GM19099 (cell line): ENCODE data around the gene HRCT1.

ENCODE experiments used
- POLR2A ChIP-seq: IDR thresholded peaks from 3 replicates; pipeline ENCODE4 v1.6.1; 2011; ENCODE audit warnings: low read depth; ENCODE audit not compliant: insufficient read length; ENCODE audit errors: extremely low read depth

The HRCT1 gene

GRCh38 chr9:35872505-35872904, 33.5 kb upstream of the HRCT1 start:
- no peak for TF ChIP-seq POLR2A

- no peak for TF ChIP-seq POLR2A
These were observed 23.6 kb upstream of the HRCT1 start for GRCh38 chr9:35882263-35882848.

- TF ChIP-seq POLR2A = no peak
These were observed 23.0 kb upstream of the HRCT1 start for GRCh38 chr9:35882996-35883395.

DNA sequence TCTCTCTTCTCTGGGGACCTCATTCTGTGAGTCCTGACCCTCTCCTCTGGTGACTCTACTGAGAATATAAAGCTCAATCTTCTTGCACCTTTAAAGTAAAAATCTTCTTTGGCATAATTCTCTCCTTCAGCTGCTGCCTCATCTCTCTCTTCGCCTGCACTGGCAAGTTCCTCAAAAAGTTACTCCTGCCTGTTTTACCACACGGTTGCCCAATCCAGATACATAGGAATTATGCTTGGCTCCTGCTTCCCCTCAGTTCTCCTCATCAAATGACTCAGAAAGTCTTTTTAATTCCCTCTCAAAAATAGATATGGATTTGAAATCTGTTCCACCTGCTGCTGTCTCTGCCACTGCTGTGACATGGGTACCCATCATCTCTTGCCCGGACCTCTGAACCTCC, 14.4 kb upstream of the HRCT1 start:
- no peak for TF ChIP-seq POLR2A

GRCh38 chr9:35892051-35892450, 14.0 kb upstream of the HRCT1 start:
- TF ChIP-seq POLR2A = no peak

DNA sequence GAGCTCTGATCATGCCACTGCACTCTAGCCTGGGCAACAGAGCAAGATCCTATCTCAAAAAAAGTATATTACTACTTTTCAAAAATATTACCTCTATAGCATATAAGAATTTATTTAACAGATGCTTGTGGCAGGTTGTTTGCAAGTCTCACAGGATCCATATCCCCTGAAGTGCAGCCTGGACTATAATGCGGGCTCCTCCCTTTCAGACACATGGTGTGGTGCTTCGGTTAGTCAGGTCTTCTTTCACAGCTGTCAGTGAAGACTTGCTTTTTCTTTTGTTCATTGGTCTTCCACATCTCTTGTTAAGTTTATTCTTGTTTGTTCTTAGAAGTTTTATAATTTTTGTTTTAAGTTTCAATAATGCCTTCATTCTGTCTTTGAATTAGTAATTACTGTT, 9.4 kb upstream of the HRCT1 start:
- TF ChIP-seq POLR2A = no peak

DNA sequence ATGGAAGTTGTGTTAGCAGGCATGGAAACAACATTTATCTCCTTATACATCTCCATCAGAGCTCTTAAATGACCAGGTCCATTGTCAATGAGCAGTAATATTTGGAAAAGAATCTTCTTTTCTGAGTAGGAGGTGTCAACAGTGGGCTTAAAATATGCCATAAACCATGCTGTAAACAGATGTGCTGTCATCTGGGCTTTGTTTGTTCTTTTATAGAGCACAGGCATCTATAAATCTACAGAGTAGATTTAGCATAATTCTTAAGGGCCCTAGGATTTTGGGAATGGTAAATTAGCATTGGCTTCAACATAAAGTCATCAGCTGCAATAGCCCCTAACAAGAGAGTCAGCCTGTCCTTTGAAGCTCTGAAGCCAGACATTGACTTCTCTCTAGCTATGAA, 7.7 kb upstream of the HRCT1 start:
- no peak for TF ChIP-seq POLR2A

GRCh38 chr9:35899021-35899420, 7.0 kb upstream of the HRCT1 start:
- TF ChIP-seq POLR2A = no peak

- TF ChIP-seq POLR2A = no peak
These were observed 3.0 kb upstream of the HRCT1 start for GRCh38 chr9:35903049-35903448.

DNA sequence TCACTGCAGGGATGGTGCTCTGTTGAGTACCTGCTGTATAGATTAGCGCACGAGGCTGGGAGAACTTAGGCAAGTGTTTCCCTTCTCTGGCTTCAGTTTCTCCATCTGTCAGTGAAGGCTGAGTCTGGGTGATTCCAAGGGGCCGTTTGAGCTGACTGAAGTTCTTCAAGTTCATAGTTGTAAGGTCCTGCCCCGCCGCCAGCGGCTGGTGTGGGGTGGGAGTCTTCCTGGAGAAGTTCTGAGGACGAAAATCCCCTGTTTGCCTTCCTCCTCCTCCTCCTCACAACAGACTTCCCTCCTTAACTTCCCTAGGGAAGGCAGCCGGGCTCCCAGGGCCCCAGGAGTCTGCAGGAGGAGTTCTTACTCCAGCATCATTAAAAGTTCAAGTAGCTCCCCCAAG, 1.7 kb upstream of the HRCT1 start:
- no peak for TF ChIP-seq POLR2A

DNA sequence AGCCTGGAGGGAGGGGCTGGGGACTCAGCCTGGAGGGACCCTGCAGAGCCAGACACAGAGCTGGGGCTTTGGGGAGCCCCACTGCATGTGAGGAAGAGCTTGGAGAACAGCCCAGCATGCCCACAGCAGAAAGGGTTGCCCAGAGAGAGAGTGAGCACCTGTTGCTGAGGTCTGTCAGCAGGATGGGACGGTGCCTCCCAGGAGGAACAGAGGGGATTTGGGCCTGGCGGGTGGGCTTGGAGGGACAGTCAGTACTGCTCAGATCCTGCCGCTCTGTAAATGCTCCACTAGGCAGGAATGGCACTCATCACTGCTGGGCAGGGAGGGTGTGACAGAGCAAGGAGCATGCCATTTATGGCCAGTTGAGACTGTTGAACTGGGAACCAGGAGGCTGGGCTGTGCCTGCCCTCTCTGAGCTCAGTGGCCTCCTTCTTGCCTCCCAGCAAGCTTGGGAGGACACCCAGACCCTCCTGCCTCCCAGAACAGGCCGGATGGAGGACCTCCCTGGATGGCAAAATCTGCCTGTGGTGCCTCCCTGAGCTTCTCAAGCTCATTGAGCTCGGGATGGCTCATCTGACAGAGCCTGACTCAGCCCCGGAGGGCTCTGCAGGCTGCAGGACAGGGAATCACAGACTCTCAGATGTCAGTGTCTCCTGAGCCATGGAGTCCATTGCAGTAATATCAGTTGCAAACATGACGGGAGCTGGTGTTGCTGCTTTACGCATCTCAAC, 786 bp upstream of the HRCT1 start:
- TF ChIP-seq POLR2A = no peak

DNA sequence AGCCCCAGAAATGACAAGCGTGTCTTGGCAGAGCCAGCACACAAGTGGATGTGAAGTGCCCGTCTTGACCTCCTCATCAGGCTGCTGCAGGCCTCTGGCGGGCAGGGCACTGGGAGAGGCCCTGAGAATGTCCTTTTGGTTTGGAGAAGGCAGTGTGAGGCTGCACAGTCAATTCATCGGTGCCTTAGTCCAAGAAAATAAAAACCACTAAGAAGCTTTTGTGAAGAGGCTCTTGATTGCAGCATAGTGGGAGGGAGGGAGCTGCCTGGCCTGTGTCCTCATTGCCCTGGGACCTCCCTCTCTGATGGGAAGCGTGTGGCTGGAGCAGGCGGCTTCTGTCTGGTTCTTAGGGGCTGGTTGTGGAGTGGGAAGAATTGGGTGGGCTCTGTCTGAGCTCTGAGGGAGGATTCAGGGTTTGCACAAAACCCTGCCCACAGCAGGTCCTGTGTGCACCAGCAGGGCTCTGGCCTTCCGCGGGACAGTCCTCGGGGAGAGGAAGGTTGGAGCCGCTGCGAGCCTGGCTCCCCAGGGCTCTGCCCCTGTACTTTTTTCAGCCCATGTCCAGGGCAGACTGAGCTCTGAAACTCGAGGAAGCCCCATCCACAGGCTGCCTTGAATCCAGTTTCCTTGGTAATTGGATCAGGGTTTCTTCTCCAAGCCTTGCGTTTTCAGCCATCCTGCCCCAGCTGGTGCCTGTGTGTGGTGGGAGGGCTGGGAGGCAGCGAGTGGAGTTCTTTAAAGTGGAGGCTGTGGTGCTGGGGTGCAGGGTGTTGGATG, 1.1 kb downstream of the HRCT1 start:
- no peak for TF ChIP-seq POLR2A

- TF ChIP-seq POLR2A = no peak
These were observed 1.9 kb downstream of the HRCT1 start for GRCh38 chr9:35907711-35908503.

DNA sequence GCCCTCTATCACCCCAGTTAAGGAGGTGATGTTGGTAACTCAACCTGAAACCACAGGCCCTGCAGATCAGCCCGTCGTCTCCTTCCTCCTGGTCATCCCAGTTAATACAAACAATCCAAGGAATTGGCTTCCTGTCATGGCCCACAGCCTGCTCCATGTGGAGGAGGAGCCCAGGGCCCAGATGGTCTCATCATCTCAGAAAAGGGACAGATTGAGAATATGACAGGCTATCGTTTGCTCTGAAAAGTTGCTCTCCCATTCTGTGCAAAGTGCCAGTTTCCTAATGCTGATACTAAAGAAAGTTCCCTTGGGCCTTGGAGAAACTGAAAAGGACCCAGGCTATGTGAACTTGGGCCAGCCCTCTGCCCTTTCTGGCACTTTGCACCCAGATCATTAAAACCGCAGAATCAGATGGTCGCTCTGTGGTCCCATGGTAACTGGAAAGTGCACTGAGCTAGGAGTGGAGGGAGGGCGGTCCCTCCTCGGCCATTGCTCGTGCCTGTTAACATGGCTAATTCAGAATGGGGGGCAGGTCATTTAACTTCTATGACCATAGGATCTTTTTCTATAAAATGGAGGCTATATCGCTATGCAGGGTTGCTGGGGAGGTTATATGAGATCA, 2.6 kb downstream of the HRCT1 start:
- no peak for TF ChIP-seq POLR2A

DNA sequence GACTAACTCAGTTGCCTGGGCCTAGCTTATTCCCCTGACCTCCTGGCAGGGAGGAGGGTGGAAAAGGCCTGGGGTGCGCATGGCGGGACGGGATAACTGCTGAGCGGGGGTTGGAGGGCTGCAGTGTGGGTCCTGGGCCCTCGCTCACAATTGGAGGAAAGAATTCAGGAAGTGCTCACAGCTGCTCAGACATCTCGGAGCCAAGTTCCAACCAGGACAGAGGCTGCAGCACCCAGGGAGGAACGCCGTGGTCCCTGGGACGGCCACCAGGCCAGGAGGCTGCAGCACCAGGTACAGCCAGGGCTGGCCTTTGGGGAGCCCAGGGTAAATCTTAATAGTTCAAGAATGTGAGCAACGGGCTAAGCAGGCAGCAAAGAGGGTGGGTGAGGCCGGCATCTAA, 3.3 kb downstream of the HRCT1 start, which contains the start of gene SPAAR:
TSS of gene SPAAR (plus strand) at position 217 of the 400 bp plus-strand sequence. CDS start 974 bp downstream, outside the sequence.
- TF ChIP-seq POLR2A = no peak
